NCI-H524 (cell line): Measurements from ENCODE around the gene SLC29A2.

Experiments
- DNase-seq, 2 experiments: peaks; one replicate each; lab custom pipeline; 2025; lab: John Stamatoyannopoulos, UW

SLC29A2 gene

DNA sequence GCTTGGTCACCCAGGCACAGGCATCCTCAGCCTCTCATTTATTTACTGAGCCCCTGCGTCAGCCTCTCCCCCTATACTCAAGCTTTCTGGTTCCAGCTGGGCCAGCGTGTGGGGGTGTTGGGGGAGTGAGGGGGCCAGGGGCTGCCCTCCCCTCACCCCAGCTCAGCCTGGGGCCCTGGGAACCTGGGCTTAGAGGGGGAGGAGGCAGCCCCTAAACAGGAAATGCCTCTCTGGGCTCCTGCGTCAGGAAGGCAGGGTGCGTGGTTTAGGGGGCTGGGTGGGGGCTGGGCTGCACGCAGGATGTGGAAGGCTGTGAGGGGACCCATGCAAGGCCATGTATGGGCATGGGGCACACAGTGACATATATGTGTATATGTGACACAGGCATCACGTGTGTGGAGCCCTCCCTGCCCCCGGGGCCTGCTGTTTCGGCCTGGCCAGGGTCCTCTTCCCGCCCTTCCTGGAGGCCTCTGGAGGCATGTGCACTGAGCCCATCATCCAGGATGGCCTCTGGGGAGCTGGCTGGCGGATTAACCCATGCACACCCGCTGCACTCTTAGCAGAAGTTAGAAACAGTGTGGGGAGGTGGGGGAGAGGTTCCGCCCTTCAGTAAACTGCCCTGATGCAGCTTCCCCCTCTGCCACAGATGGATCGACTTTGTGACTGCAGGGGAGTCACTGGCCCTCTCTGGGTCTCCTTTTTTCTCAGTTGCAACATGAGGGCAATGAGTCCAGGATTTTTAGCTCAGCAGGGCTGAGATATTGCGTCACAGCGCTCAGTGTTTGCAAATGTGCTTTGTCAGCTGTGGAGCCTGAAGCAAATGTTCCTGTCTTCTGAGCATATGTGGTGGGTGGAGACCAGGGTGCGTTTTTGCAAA lies 53.6 kb downstream of the SLC29A2 start:
- DNase-seq: peak in 1 of 2 experiments; percentile 32

DNA sequence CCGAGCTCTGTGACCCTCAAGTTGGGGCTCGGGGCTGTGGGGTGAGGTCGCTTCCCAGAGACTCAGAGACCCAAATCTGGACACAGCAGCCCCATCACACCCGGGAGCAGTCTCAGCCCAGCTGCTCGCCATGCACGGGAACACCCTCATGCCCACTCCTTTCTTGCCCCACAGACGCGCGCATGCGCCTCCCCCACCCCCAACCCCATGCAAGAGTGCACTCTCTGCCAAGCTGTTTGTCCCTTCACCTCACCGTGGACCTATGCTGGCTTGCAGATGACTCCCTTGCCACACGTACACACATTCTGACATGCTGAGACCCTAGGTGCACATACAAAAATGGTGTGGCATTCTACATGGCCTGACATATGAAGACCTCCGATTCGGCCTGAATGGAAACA lies 54.2 kb downstream of the SLC29A2 start:
- DNase-seq: no peak

DNA sequence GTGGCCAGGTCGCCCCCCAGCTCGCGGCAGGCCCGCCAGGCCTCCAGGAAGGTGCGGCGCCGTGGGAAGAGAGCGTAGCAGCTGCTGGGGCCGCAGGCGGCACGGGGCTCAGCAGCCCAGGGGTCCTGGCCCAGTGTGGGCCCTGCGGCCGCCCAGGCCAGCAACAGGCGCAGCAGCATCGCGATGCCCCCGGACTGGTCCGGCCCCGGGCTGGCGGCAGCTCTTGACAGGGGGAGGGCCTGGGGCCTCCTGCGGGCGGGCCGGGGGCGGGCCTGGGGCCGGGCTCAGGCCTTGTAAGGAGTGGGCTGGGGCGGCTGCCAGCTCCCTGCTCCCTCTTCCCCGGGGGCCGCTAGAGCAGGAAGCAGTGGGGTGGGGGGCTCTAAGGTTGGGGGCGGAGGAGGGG lies 54.7 kb downstream of the SLC29A2 start, which contains the start of gene CD248:
Gene CD248, minus strand, starts transcription at position 196 of the 403 bp plus-strand sequence. Its CDS starts 17 bp downstream, at position 179.
- DNase-seq: no peak

DNA sequence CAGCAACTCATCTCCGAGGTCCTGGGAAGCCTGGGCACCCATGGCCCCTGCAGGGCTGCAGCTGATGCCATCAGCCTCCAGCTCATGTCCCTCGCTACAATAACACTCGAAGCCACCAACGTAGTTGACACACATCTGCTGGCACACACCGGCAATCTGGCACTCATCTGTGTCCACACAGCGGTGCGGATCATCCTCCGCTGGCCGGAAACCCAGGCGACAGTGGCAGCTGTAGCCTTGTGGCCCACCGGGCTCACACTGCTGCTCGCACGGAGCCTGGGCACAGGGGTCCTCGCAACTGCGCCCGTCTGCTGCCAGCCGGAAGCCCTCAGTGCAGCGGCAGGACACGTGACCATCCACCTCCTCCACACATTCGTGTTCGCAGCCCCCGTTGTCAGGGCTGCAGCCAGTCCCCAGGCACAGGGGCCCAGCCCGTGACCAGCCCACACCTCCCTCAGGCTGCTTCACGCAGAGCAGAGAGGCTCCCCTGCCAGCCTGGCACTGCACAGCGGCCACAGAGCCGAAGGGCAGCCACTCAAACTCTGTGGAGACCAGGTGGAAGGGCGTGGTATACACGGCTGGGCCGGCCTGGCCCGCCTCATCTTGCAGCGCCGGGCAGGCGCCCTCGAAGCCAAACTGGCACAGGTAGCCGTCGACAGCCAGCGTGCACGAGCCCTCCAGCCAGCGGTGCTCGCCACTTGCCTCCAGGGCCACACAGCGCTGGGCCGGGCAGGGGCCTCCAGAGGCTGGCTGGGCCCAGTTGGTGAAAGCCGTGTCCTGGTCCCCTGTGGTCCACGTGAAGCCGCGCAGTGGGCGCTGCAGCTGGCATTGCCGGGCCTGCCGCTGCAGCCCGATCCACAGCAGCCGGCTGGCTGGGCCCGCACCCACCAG lies 55.4 kb downstream of the SLC29A2 start:
- DNase-seq: peak; percentile 33 to 73

DNA sequence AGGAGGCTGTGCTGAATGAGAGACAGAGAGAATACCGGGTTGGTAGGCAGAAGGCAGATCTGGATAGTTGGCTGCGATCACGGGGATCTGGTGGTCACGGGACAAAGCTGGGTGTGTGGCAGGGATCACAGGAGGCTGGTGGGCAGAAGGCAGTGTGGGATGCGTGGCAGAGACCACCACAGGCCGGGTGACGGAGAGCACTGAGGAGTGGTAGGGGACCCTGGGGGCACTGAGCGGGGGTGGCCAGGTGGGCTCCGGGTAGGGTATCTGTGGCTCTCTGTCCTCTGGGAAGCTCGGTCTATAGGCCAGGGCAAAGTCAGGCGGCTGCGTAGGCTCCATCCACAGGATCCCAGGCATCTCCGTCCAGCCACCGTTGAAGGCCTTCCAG lies 56.1 kb downstream of the SLC29A2 start:
- DNase-seq: no peak

DNA sequence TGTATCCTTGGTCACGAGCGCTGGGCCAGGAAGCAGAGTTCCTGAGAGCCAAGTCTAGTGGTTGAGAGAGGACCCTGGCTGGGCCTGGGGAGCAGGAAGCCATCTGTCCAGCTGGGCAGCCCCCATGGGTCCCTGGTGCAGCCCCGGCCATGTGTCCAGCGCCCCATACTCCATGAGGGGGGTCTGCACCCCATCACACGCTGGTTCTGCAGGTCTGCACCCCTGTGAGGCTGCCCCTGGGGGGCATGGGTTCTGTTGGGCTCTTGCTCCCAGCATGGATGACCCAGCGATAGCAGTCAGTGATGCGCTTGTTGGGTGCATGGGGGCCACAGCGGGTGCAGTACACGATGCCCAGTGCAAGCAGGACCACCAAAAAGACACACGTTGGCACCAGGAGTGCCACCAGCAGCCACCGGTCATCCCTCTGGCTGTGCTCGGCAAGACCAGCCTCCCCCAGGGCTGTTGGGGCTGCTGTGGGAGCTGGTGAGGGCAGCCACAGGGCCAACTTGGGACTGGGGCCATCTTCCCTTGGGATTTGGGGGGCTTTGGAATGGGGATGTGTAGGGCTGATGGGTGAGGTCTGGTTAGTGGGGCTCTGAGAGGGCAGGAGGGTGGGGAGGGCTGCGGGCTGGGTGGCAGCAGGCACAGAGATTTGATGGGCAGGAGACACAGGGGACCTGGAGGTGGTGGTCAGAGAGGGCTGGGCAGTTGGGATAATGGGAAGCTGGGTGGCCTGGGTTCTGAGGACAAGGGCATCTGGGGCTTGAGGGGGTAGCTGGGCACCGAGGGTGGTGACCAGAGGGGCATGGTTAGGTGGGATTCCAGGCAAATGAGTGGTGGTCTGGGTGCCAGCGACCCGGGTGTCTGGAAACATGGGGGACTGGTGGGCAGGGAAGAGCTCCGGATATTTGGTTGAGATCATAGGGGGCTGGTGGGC lies 56.7 kb downstream of the SLC29A2 start:
- DNase-seq: no peak

DNA sequence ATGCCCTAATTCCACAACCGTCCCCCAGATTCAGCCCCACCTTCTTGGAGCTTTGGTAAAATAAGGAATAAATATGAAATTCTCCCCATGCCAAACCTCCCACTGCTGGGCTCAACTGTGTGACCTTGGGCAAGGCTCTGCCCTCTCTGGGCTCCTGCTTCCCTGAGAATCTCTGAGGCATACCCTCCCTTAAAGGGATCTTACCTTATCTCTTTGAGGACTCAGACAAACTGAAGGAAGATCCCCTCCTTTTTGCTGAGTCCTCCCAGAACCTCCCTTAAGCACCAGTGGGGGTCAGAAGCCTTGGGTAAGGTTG lies 57.4 kb downstream of the SLC29A2 start:
- DNase-seq: no peak

DNA sequence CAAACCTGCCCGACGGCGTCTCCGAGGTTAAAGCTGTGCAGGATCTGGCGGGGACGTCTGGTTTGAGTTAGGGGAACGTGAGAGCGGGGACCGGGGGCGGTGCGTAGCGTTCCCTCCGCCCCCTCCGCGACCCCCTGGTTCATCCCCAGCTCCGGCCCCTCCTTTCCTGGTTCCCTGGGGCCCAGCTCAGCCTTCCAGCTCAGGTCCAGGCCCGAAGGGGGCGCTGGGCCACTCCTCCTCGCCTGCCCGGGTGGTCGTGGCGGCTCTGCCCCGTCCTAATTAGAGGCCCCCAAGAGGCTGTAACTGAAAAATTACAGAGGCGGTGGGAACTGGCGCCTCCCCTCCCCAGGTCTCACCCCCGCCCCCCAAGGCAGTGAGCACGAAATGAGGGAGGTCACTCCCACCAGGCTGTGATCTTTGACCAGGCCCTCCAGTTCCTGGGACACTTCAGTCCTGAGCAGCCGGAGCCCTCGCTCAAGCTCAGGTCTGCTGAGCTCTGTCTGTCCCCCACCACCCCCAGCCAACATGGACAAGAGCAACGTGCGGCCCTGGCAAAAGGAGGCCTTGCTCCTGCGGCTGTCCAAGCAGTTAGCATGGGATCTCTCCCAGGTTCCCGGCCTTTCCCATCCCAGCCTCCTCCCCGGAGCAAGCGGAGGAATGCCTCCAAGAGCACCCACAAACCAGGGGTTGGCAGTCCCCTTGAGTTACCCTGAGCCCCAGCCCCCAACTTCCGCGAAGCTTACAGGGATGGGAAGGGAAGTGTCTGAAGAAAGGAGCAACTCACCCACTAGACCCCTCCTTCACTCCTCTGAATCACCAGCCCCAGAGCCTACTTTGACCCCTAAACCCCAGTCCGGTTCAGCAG lies 58.0 kb downstream of the SLC29A2 start:
- no peak for DNase-seq

DNA sequence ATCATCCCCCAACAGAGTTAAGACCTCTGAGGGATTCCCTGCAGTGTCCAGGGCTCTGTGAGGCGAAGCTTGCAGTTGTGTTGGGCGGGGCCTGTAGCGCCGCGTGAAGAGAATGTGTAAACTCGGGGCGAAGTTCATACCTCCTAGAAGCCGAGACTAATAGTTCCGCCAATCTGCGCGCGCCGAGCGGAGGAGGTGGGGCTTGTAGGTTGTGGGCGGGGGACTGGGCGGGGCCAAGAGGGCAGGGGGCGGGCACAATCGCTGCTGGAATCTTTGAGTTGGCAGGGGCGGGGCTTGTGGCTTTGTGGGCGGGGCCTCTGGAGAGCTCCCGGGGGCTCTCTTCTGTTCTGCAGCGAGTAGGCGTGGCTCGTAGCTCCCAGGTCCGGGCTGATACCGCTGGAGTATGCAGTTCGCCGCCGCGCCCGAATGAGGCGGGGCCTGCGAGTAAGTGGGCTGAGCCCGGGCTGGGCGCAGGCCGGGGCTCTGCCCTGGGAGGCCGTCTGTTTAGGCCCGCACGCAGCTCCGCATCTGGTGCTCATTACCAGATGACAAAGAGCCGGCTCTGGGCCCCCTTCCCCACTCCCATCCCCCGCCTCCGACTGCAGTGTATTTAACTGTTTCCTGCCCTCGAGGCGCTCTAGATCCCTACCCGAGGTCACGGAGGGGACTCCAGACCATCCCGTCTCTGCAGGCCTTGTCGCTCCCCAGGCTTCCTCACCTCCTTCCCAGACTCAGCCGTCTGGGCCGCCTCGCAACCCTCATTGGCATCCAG lies 58.8 kb downstream of the SLC29A2 start:
- peak; percentile 93 to 97 for DNase-seq
